Endometrial microvascular endothelial cells (primary cell): ENCODE data around the gene ARL6IP4. TPM values are rescaled to one million over a fixed set of nuclear protein-coding genes. Genes with fewer than 3 reads are reported as not detected.

Experiments
- in situ Hi-C: cut with HindIII; loops from 2 replicates; pipeline ENCODE4 v1.10.0; 2017; ENCODE audit warnings: low sequenced_read_pairs, low pct_unique_long_range_greater_than_20kb; ENCODE audit errors: inconsistent ontology term
- total RNA-seq: library from RNA; depleted of rRNA; stranded (reverse); fragments of >200 nt; gene quantifications from one replicate; pipeline ENCODE4 v1.2.3, GENCODE V29; 2015; ENCODE audit errors: inconsistent ontology term

The ARL6IP4 gene
- total RNA-seq, 1 donor from 2014 or later, result 258 TPM

- in situ Hi-C loops, result no loop called here
Measured at GRCh38 chr12:123026094-123026853, 45.8 kb downstream of the ARL6IP4 start.

DNA sequence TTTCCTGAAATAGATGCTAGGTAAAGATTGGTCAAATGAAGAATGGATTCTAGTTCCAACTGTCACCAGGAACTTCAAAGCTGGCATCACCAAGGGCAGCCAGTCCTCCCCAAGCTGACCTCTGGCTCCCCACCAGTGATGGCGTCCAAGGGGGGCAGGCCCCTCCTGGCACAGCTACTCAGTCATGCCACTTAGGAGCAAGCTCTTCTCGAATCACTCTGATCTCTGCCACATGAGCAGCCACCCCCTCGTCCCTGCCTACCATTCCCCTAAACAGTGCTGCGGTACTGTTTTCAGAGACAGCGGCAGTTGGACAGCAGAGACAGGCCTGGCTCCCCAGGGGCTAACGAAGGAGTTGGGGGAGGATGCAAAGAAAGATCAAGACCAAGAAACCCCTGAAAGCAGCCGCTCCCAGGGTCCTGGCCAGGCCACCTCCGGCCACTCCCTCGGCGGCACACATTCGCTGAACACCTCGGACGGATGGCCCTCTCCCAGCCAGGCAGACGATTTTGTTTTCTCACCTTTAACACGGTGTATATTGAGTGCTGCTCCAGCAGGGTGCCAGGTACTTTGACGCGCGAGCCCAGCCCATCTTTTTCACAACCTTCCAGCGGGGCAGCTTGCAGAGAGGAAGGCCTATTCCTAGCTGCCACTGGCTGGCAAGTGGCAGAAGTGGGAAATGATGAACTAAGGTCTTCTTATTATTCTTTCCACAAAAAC is 47.4 kb downstream of the ARL6IP4 start:
- in situ Hi-C loops, result no loop called here

DNA sequence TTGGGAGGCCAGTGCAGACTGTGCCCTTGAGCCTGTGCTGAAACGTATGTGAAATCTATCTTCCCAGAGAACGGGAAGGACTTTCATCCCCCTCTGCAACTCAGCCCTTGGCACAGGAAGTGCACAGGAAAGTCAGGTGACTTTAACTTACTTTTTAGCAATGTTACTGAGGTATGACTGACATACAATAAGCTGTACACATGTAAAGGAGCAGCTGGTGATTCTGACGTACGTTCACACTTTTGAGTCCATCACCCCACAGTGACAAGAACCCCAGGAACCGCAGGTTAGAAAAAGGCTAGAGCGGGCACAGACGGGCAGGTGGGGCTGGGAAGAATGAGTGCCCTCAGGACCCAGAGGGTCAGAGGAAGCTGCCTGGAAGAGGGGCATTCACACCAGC is 48.0 kb downstream of the ARL6IP4 start:
- in situ Hi-C loops, result no loop called here

- in situ Hi-C loops, result no loop called here
Measured at GRCh38 chr12:123029550-123029949, 49.1 kb downstream of the ARL6IP4 start.

DNA sequence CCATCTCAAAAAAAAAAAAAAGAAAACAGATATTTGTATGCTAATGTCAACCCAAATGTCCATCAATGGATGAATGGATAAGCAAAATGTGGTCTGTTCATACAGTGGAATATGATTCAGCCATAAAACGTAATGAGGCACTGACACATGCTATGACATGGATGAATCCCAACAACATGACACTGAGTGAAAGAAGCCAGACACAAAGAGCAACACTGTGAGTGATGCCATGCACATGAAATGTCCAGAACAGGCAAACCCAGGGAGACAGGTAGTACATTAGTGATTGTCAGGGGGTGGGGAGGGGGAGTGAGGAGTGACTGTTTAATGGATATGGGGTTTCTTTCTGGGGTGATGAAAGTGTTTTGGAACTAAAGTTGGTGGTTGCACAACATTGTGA is 50.2 kb downstream of the ARL6IP4 start:
- in situ Hi-C loops, result no loop called here

DNA sequence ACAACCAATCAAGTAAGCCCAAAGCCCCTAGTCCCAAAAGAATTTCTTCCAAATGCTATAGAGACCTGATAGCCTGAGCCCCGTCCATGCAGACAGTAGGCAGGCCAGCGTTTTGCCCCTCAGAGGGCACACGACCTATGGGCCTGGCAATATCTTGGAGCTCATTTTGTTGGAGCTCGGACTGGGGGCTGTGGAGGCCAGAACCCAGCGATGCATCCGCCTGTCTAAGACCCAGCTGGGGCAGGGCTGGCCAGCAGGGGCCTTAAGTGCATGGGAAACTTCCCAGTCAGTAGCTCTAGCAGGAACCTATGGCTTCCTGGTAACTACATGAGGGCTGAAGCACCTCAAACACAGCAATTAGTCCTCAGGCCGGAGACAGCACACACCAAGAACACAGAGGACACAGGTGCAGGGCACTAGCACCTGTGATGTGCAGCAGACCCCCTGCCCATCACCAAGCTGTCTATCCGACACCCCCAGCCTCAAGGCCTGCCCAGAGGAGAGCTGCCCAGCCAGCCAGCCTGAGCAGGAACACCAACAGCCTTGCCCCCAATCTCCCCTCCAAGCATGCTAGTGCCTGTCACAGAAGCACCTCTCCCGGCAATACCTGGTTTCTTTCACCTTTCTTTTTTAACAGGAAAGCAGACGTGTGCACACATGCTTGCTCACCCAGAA is 50.8 kb downstream of the ARL6IP4 start:
- in situ Hi-C loops, result no loop called here

Other genes starting within 250 kb of the ARL6IP4 start
- gene HCAR1, start 249.8 kb upstream of the ARL6IP4 start, total RNA-seq, result under 0.01 TPM
- 35.9 TPM for gene DENR, start 227.9 kb upstream of the ARL6IP4 start, total RNA-seq
- gene CCDC62, start 206.1 kb upstream of the ARL6IP4 start, total RNA-seq, result not detected
- 81.0 TPM for gene HIP1R, start 145.2 kb upstream of the ARL6IP4 start, total RNA-seq
- gene VPS37B, start 84.6 kb upstream of the ARL6IP4 start, total RNA-seq, result 29.5 TPM
- 8.0 TPM for gene ABCB9, start 14.2 kb upstream of the ARL6IP4 start, total RNA-seq
- gene OGFOD2, start 5.4 kb upstream of the ARL6IP4 start, total RNA-seq, result 14.7 TPM
- 5.9 TPM for gene PITPNM2, start 170.4 kb downstream of the ARL6IP4 start, total RNA-seq